CD4-positive, alpha-beta memory T cell (primary cell): ENCODE data around the gene CLCN1. TPM values are rescaled to one million over a fixed set of nuclear protein-coding genes. Genes with fewer than 3 reads are reported as not detected.
A peak's percentile ranks its signal among the peaks of the same experiment; 100 is the strongest.
"Not testable (repeated sequence)": the region's sequence is repeated elsewhere in the genome, so short reads cannot be mapped to it uniquely, and the experiment has no call there.

Experiments
- CTCF ChIA-PET: fragments of 350-600 bp; sonication (Branson Sonifier 250); formaldehyde crosslinking; loops from one replicate; lab custom pipeline; 2021; ENCODE audit warnings: inconsistent platforms; ENCODE audit not compliant: partially characterized antibody; lab: Charles Lee
- POLR2A ChIA-PET: fragments of 350-600 bp; sonication (Branson Sonifier 250); formaldehyde crosslinking; loops from one replicate; lab custom pipeline; 2021; ENCODE audit not compliant: partially characterized antibody; lab: Charles Lee
- DNase-seq, 5 donors: peaks; one replicate each; pipeline versions ENCODE4 v3.0.0 to v3.0.0-alpha.2; 2020 to 2022; ENCODE audit warnings: mixed read lengths in 1 of 5
- H3K27ac ChIP-seq: one replicate; pipeline ENCODE4 v1.7.0; 2013; ENCODE audit warnings: low read depth, low read length
- H3K27me3 ChIP-seq: 2 replicates; pipeline ENCODE4 v1.7.0; 2013; ENCODE audit warnings: mild to moderate bottlenecking, low read length, moderate library complexity; ENCODE audit not compliant: insufficient read depth
- H3K36me3 ChIP-seq: 2 replicates; pipeline ENCODE4 v1.7.0; 2013; ENCODE audit warnings: mild to moderate bottlenecking, low read length, moderate library complexity; ENCODE audit not compliant: insufficient read depth
- H3K4me1 ChIP-seq: 2 replicates; pipeline ENCODE4 v1.7.0; 2013; ENCODE audit warnings: mild to moderate bottlenecking, low read length, moderate library complexity; ENCODE audit not compliant: insufficient read depth
- H3K4me3 ChIP-seq, 2 donors: one replicate each; pipeline ENCODE4 v1.7.0; 2013; ENCODE audit warnings: low read length in 2 of 2, mild to moderate bottlenecking in 1 of 2
- H3K9me3 ChIP-seq, 2 donors: one replicate each; pipeline ENCODE4 v1.7.0; 2013; ENCODE audit warnings: low read length in 2 of 2, control low read depth in 1 of 2; ENCODE audit not compliant: control insufficient read depth in 1 of 2
- H3K27ac Mint-ChIP-seq, 7 donors: one replicate each; pipeline ENCODE4 v1.8.0; 2020 to 2021; ENCODE audit warnings: mixed read lengths in 7 of 7, mild to moderate bottlenecking in 6 of 7, inconsistent platforms in 3 of 7, moderate library complexity in 3 of 7
- H3K27me3 Mint-ChIP-seq, 2 donors: one replicate each; pipeline ENCODE4 v1.8.0; 2020 to 2021; ENCODE audit warnings: mixed read lengths in 2 of 2
- H3K36me3 Mint-ChIP-seq, 2 donors: one replicate each; pipeline ENCODE4 v1.8.0; 2020 to 2021; ENCODE audit warnings: mixed read lengths in 2 of 2, inconsistent platforms in 1 of 2, mild to moderate bottlenecking in 1 of 2
- H3K4me1 Mint-ChIP-seq, 4 donors: one replicate each; pipeline ENCODE4 v1.8.0; 2020 to 2021; ENCODE audit warnings: mixed read lengths in 4 of 4, mild to moderate bottlenecking in 1 of 4
- H3K4me3 Mint-ChIP-seq, 8 donors: one replicate each; pipeline ENCODE4 v1.8.0; 2020 to 2021; ENCODE audit warnings: mixed read lengths in 8 of 8, mild to moderate bottlenecking in 7 of 8, moderate library complexity in 6 of 8, inconsistent platforms in 3 of 8
- H3K9me3 Mint-ChIP-seq, 8 donors: one replicate each; pipeline ENCODE4 v1.8.0; 2020 to 2021; ENCODE audit warnings: mixed read lengths in 8 of 8, mild to moderate bottlenecking in 5 of 8, inconsistent platforms in 3 of 8, moderate library complexity in 1 of 8
- intact Hi-C: fragments of 100-400 bp; cut with micrococcal nuclease; formaldehyde crosslinking; loops from one replicate; pipeline ENCODE4 v1.15.1; 2023
- polyA plus RNA-seq, 2 donors: library from polyadenylated mRNA; unstranded; fragments of 300-500 nt; fragmentation: Illumina TruSeq; gene quantifications; one replicate each; pipeline ENCODE4 v1.2.3, GENCODE V29; 2021
- total RNA-seq, 2 experiments: library from RNA; stranded (reverse); gene quantifications; one replicate each; pipeline ENCODE4 v1.2.3, GENCODE V29; 2021

CLCN1 gene
- total and polyA plus RNA-seq, 4 experiments from 2014 or later, result 0.06 TPM; not detected in 3

- CTCF ChIA-PET, result interaction anchor here (0.7 to 13.9 kb wide), 6 partner anchors 11 to 120 kb away, joined by 3 to 513 read pairs (median 5); partner anchors contain the start of genes EPHA1 and GSTK1
- intact Hi-C loops, result loop anchor here (2.0 kb wide), 3 partner anchors 15 to 91 kb away; partner anchors contain the start of gene ZYX
- Histone ChIP-seq H3K27me3 (no peaks in the 10 kb centered on the region), H3K36me3 (peaks cover 27% of the 10 kb centered on the region), H3K27ac (peak overlapping the region; percentile 78), H3K4me1 (peaks cover 33% of the 10 kb centered on the region), H3K4me3 (peak overlapping the region; percentile 82 to 92), H3K9me3 (no peaks in the 10 kb centered on the region)
- Mint-ChIP-seq H3K4me3 (peak overlapping the region; percentile 92 to 99 (median 96)), H3K27me3 (no peaks in the 10 kb centered on the region), H3K4me1 (peaks cover 33 to 73% (median 54%) of the 10 kb centered on the region in 4 donors), H3K27ac (peak overlapping the region; percentile 76 to 98 (median 94)), H3K9me3 (peaks cover 0 to 2% (median 0%) of the 10 kb centered on the region in 8 donors), H3K36me3 (peaks cover 24 to 50% of the 10 kb centered on the region in 2 donors)
- no peak for DNase-seq
- POLR2A ChIA-PET, result interaction anchor here (0.6 to 4.1 kb wide), 12 partner anchors 10 to 95 kb away, joined by 3 to 23 read pairs (median 4); partner anchors contain the start of gene GSTK1
Measured at GRCh38 chr7:143289421-143289820, 26.5 kb upstream of the CLCN1 start.

GRCh38 chr7:143289888-143290287 is 26.0 kb upstream of the CLCN1 start:
- POLR2A ChIA-PET, result interaction anchor here (0.6 to 4.1 kb wide), 12 partner anchors 10 to 94 kb away, joined by 3 to 23 read pairs (median 4); partner anchors contain the start of gene GSTK1
- Histone ChIP-seq H3K4me3 (peak overlapping the region; percentile 82 to 92), H3K36me3 (peaks cover 32% of the 10 kb centered on the region), H3K4me1 (peaks cover 33% of the 10 kb centered on the region), H3K27ac (peak overlapping the region; percentile 78)
- Mint-ChIP-seq H3K4me1 (peaks cover 34 to 73% (median 55%) of the 10 kb centered on the region in 4 donors), H3K36me3 (peaks cover 28 to 55% of the 10 kb centered on the region in 2 donors), H3K27ac (peak overlapping the region; percentile 53 to 98 (median 83)), H3K4me3 (peak overlapping the region; percentile 92 to 99 (median 96))
- not testable (repeated sequence) for H3K27me3 ChIP-seq, H3K9me3 ChIP-seq, DNase-seq, H3K27me3 Mint-ChIP-seq, H3K9me3 Mint-ChIP-seq
- intact Hi-C loops, result loop anchor here (2.0 kb wide), 3 partner anchors 15 to 91 kb away; partner anchors contain the start of gene ZYX
- CTCF ChIA-PET, result interaction anchor here (0.7 to 13.9 kb wide), 8 partner anchors 10 to 119 kb away, joined by 3 to 513 read pairs (median 4); partner anchors contain the start of genes EPHA1 and GSTK1

GRCh38 chr7:143290293-143290692 is 25.6 kb upstream of the CLCN1 start:
- Mint-ChIP-seq H3K36me3 (peaks cover 32 to 59% of the 10 kb centered on the region in 2 donors), H3K4me1 (peaks cover 36 to 77% (median 57%) of the 10 kb centered on the region in 4 donors), H3K9me3 (peaks cover 0 to 2% (median 0%) of the 10 kb centered on the region in 8 donors), H3K27ac (peak overlapping the region; percentile 46 to 83 (median 68)), H3K4me3 (peak overlapping the region; percentile 52 to 99 (median 96)), H3K27me3 (no peaks in the 10 kb centered on the region)
- Histone ChIP-seq H3K27ac (peak overlapping the region; percentile 10), H3K9me3 (no peaks in the 10 kb centered on the region), H3K4me1 (peaks cover 36% of the 10 kb centered on the region), H3K4me3 (no peak overlapping the region), H3K36me3 (peaks cover 36% of the 10 kb centered on the region), H3K27me3 (no peaks in the 10 kb centered on the region)
- ChIA-PET CTCF (interaction anchor here (0.7 to 13.9 kb wide), 7 partner anchors 10 to 90 kb away, joined by 3 to 513 read pairs (median 4); partner anchors contain the start of gene GSTK1), POLR2A (interaction anchor here (0.7 to 4.1 kb wide), 8 partner anchors 9 to 94 kb away, joined by 3 to 23 read pairs (median 5); partner anchors contain the start of gene GSTK1)
- intact Hi-C loops, result no loop called here
- peak in 1 of 5 donors; percentile 59 for DNase-seq

- H3K4me3 Mint-ChIP-seq, result no peak overlapping the region
- no peaks in the 10 kb centered on the region for H3K27me3 Mint-ChIP-seq
- no peak for DNase-seq
- Histone ChIP-seq H3K4me3 (no peak overlapping the region), H3K9me3 (no peaks in the 10 kb centered on the region), H3K36me3 (peaks cover 54% of the 10 kb centered on the region), H3K27ac (no peak overlapping the region), H3K27me3 (no peaks in the 10 kb centered on the region), H3K4me1 (peaks cover 47% of the 10 kb centered on the region)
- peaks cover 0 to 2% (median 0%) of the 10 kb centered on the region in 8 donors for H3K9me3 Mint-ChIP-seq
- peaks cover 54 to 80% of the 10 kb centered on the region in 2 donors for H3K36me3 Mint-ChIP-seq
- ChIA-PET POLR2A (interaction anchor here (0.7 to 4.1 kb wide), 6 partner anchors 23 to 87 kb away, joined by 3 to 17 read pairs (median 4); partner anchors contain the start of gene GSTK1), CTCF (interaction anchor here (0.5 to 13.9 kb wide), 11 partner anchors 8 to 482 kb away, joined by 3 to 513 read pairs (median 4); no protein-coding TSS in a partner anchor)
- H3K27ac Mint-ChIP-seq, result peak overlapping the region in 1 of 7 donors; percentile 42
- H3K4me1 Mint-ChIP-seq, result peaks cover 48 to 80% (median 64%) of the 10 kb centered on the region in 4 donors
- intact Hi-C loops, result no loop called here
Measured at GRCh38 chr7:143292876-143293275, 23.0 kb upstream of the CLCN1 start.

GRCh38 chr7:143295870-143296269 is 20.0 kb upstream of the CLCN1 start:
- Mint-ChIP-seq H3K36me3 (peaks cover 77 to 85% of the 10 kb centered on the region in 2 donors), H3K27me3 (no peaks in the 10 kb centered on the region), H3K27ac (peak overlapping the region; percentile 18 to 66 (median 50)), H3K4me3 (peak overlapping the region in 2 of 8 donors; percentile 2 to 11), H3K4me1 (peaks cover 49 to 75% (median 60%) of the 10 kb centered on the region in 4 donors), H3K9me3 (no peaks in the 10 kb centered on the region)
- intact Hi-C loops, result no loop called here
- no peak for DNase-seq
- no peak overlapping the region for H3K27ac ChIP-seq
- no peaks in the 10 kb centered on the region for H3K9me3 ChIP-seq
- peaks cover 38% of the 10 kb centered on the region for H3K4me1 ChIP-seq
- CTCF ChIA-PET, result interaction anchor here (0.6 to 13.9 kb wide), 14 partner anchors 8 to 287 kb away, joined by 3 to 513 read pairs (median 3); partner anchors contain the start of genes CASP2 and GSTK1
- peaks cover 74% of the 10 kb centered on the region for H3K36me3 ChIP-seq
- H3K27me3 ChIP-seq, result no peaks in the 10 kb centered on the region
- no peak overlapping the region for H3K4me3 ChIP-seq
- POLR2A ChIA-PET, result interaction anchor here (0.7 to 6.4 kb wide), 8 partner anchors 8 to 112 kb away, joined by 3 to 51 read pairs (median 6); partner anchors contain the start of gene CASP2

GRCh38 chr7:143296686-143297085 is 19.2 kb upstream of the CLCN1 start:
- Histone ChIP-seq H3K27me3 (no peaks in the 10 kb centered on the region), H3K36me3 (peaks cover 82% of the 10 kb centered on the region), H3K4me1 (peaks cover 31% of the 10 kb centered on the region), H3K27ac (no peak overlapping the region), H3K4me3 (no peak overlapping the region), H3K9me3 (no peaks in the 10 kb centered on the region)
- Mint-ChIP-seq H3K27me3 (no peaks in the 10 kb centered on the region), H3K9me3 (no peaks in the 10 kb centered on the region), H3K27ac (peak overlapping the region; percentile 10 to 66 (median 30)), H3K4me3 (peak overlapping the region in 1 of 8 donors; percentile 4), H3K36me3 (peaks cover 73 to 86% of the 10 kb centered on the region in 2 donors), H3K4me1 (peaks cover 43 to 67% (median 52%) of the 10 kb centered on the region in 4 donors)
- no peak for DNase-seq
- intact Hi-C loops, result no loop called here
- ChIA-PET CTCF (interaction anchor here (0.6 to 13.9 kb wide), 14 partner anchors 9 to 140 kb away, joined by 3 to 513 read pairs (median 4); partner anchors contain the start of genes CASP2 and GSTK1), POLR2A (interaction anchor here (1.4 to 6.4 kb wide), 6 partner anchors 9 to 111 kb away, joined by 4 to 51 read pairs (median 8); partner anchors contain the start of gene CASP2)
